Loucy (cell line): ENCODE data around the gene TSC22D3.

Experiments
- H2AFZ ChIP-seq: fragments of 200-600 bp; sonication (generic); 2 replicates; pipeline ENCODE4 v1.6.0; 2016; ENCODE audit warnings: antibody characterized with exemption, mild to moderate bottlenecking, low read length, moderate library complexity
- H3F3A ChIP-seq: fragments of 200-600 bp; 2 replicates; pipeline ENCODE4 v1.6.0; 2016; ENCODE audit warnings: antibody characterized with exemption, low read depth, mild to moderate bottlenecking
- H3K27me3 ChIP-seq: fragments of 200-600 bp; sonication (generic); 2 replicates; pipeline ENCODE4 v1.6.1; 2014; ENCODE audit warnings: low read length, mild to moderate bottlenecking; ENCODE audit not compliant: insufficient read depth, poor library complexity, severe bottlenecking
- H3K36me3 ChIP-seq: fragments of 200-600 bp; sonication (generic); 2 replicates; pipeline ENCODE4 v1.6.1; 2016; ENCODE audit warnings: low read length; ENCODE audit not compliant: insufficient read depth
- H3K4me1 ChIP-seq: fragments of 200-600 bp; sonication (generic); 2 replicates; pipeline ENCODE4 v1.5.1; 2014; ENCODE audit warnings: low read length, mild to moderate bottlenecking; ENCODE audit not compliant: insufficient read depth, poor library complexity, severe bottlenecking
- H3K4me2 ChIP-seq: fragments of 200-600 bp; sonication (generic); 2 replicates; pipeline ENCODE4 v1.6.0; 2014; ENCODE audit warnings: antibody characterized with exemption, low read length, low read depth, mild to moderate bottlenecking; ENCODE audit not compliant: poor library complexity, severe bottlenecking
- H3K4me3 ChIP-seq: fragments of 200-600 bp; sonication (generic); 2 replicates; pipeline ENCODE4 v1.5.1; 2014; ENCODE audit warnings: low read length, mild to moderate bottlenecking, mixed read lengths; ENCODE audit not compliant: poor library complexity, severe bottlenecking
- H3K79me2 ChIP-seq: fragments of 200-600 bp; sonication (generic); 2 replicates; pipeline ENCODE4 v1.6.1; 2014; ENCODE audit warnings: low read length; ENCODE audit not compliant: insufficient read depth
- H3K9ac ChIP-seq: fragments of 200-600 bp; sonication (generic); 2 replicates; pipeline ENCODE4 v1.6.0; 2014; ENCODE audit warnings: mild to moderate bottlenecking, low read depth, low read length, moderate library complexity; ENCODE audit not compliant: poor library complexity, severe bottlenecking
- H3K9me2 ChIP-seq: fragments of 200-600 bp; sonication (generic); replicated peaks from 2 replicates; pipeline ENCODE4 v1.6.1; 2016; ENCODE audit warnings: low read depth, low read length, mixed read lengths
- H3K9me3 ChIP-seq: fragments of 200-600 bp; sonication (generic); 2 replicates; pipeline ENCODE4 v1.6.1; 2014; ENCODE audit warnings: mild to moderate bottlenecking, antibody characterized with exemption, low read length, low read depth; ENCODE audit not compliant: insufficient read depth
- H4K20me1 ChIP-seq: fragments of 200-600 bp; sonication (generic); 2 replicates; pipeline ENCODE4 v1.6.0; 2014; ENCODE audit warnings: antibody characterized with exemption, low read length, mild to moderate bottlenecking; ENCODE audit not compliant: insufficient read depth, poor library complexity, severe bottlenecking
- EZH2phosphoT487 ChIP-seq: fragments of 200-600 bp; IDR thresholded peaks from 2 replicates; pipeline ENCODE4 v1.6.1; 2018; ENCODE audit warnings: antibody characterized with exemption, mild to moderate bottlenecking, moderate library complexity, borderline replicate concordance
- TF ChIP-seq, protein P1 (sequence below): fragments of 200-600 bp; sonication (generic); conservative IDR thresholded peaks from 2 replicates; pipeline ENCODE4 v1.5.1; 2014; ENCODE audit warnings: mild to moderate bottlenecking, antibody characterized with exemption, low read length

The TSC22D3 gene

DNA sequence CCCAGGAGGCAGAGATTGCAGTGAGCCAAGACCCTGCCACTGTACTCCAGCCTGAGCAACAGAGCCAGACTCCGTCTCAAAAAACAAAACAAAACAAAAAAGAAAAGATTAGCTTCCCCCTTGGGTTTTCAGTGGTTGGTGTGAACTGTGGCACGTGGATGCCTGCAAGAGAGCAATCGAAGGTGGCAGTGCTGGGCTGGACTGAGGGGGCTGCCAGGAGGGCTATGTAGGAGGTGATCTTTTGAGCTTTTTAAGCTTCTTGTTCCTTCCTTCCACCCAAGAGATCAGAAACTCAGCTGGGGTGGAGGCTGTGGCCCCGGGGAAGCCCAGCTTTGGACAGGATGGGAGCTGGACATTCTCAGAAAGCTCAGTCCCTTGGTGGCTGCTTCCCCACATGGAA lies 97.7 kb downstream of the TSC22D3 start:
- no peaks in the 10 kb centered on the region for H3K9me3 ChIP-seq
- H3F3A ChIP-seq = peaks cover 7% of the 10 kb centered on the region; the same call in 1 of the 2 replicates
- no peak for TF ChIP-seq EZH2phosphoT487
- TF ChIP-seq, protein P1, sequence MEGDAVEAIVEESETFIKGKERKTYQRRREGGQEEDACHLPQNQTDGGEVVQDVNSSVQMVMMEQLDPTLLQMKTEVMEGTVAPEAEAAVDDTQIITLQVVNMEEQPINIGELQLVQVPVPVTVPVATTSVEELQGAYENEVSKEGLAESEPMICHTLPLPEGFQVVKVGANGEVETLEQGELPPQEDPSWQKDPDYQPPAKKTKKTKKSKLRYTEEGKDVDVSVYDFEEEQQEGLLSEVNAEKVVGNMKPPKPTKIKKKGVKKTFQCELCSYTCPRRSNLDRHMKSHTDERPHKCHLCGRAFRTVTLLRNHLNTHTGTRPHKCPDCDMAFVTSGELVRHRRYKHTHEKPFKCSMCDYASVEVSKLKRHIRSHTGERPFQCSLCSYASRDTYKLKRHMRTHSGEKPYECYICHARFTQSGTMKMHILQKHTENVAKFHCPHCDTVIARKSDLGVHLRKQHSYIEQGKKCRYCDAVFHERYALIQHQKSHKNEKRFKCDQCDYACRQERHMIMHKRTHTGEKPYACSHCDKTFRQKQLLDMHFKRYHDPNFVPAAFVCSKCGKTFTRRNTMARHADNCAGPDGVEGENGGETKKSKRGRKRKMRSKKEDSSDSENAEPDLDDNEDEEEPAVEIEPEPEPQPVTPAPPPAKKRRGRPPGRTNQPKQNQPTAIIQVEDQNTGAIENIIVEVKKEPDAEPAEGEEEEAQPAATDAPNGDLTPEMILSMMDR = no peak
- H3K36me3 ChIP-seq = no peaks in the 10 kb centered on the region
- peaks cover 30% of the 10 kb centered on the region; the same call in 1 of the 2 replicates for H3K79me2 ChIP-seq
- peaks cover 39% of the 10 kb centered on the region for H3K4me1 ChIP-seq
- no peaks in the 10 kb centered on the region for H3K9me2 ChIP-seq
- H3K27me3 ChIP-seq = no peaks in the 10 kb centered on the region
- H3K4me2 ChIP-seq = no peak overlapping the region
- no peak overlapping the region for H3K9ac ChIP-seq
- H3K4me3 ChIP-seq = no peak overlapping the region
- no peak overlapping the region for H2AFZ ChIP-seq
- H4K20me1 ChIP-seq = no peaks in the 10 kb centered on the region

DNA sequence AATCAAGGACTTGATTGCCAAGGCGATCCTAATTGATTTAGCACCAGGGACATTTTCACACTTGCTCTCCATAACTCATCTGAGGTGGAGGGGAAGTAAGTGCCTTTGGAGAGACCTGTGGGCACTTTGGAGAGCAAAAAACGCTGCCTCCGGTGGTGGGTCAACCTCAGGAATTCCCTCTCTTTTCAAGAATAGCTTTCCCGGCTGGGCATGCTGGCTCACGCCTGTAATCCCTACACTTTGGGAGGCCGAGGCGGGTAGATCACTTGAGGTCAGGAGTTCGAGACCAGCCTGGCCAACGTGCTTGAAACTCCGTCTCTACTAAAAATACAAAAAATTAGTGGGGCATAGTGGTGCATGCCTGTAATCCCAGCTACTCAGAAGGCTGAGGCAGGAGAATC lies 98.1 kb downstream of the TSC22D3 start:
- H3K9me2 ChIP-seq = no peaks in the 10 kb centered on the region
- no peaks in the 10 kb centered on the region for H3K9me3 ChIP-seq
- H3F3A ChIP-seq = peaks cover 7% of the 10 kb centered on the region; the same call in 1 of the 2 replicates
- no peak overlapping the region for H3K4me2 ChIP-seq
- H3K36me3 ChIP-seq = no peaks in the 10 kb centered on the region
- no peaks in the 10 kb centered on the region for H4K20me1 ChIP-seq
- no peak overlapping the region for H3K9ac ChIP-seq
- no peaks in the 10 kb centered on the region for H3K27me3 ChIP-seq
- H3K79me2 ChIP-seq = peaks cover 26% of the 10 kb centered on the region; the same call in 1 of the 2 replicates
- no peak overlapping the region for H3K4me3 ChIP-seq
- H2AFZ ChIP-seq = no peak overlapping the region
- TF ChIP-seq EZH2phosphoT487 = no peak
- TF ChIP-seq, protein P1 = no peak
- peaks cover 39% of the 10 kb centered on the region for H3K4me1 ChIP-seq

DNA sequence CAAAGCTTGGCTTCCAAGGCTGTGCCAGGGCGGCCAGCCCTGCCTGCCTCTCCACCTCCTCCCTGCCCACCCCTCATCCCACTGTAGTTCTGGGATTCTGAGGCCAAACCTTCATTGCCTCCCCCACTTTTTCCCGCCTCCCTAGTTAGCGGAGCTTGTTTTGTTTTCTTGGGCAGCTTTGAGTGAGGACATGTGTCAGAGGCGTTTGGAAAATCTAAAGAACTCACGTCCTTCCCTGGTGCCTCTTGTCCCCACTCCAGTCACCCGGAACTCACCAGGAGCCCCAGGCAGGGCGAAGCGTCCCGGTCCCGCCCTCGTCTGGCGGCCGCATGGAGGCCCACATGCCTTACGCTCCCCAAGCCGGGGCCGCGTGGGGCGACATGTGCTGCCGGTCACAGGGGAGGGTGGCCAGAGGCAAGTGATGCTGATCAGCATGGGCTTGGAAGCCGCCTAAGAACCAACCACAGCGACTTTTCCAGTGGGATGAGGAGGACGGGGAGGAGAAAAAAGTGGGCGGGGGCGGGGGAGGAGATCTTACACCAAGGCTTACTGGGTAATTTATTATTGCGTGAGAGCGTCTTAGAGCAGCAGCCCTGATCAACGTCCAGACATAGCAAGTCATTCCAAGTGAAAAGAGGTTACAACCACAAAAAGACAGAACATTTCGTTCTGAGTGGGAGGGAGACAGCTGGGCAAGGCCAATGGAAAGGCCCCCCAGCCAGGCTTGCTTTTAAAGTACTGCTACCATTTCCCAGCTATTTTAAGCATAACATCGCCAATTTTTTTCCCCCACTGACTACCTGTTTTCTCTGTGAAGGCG lies 98.8 kb downstream of the TSC22D3 start:
- peaks cover 21% of the 10 kb centered on the region; the same call in 1 of the 2 replicates for H3K79me2 ChIP-seq
- H3K9me3 ChIP-seq = no peaks in the 10 kb centered on the region
- H3K4me2 ChIP-seq = no peak overlapping the region
- H3K27me3 ChIP-seq = no peaks in the 10 kb centered on the region
- H2AFZ ChIP-seq = no peak overlapping the region
- TF ChIP-seq, protein P1 = no peak
- no peak for TF ChIP-seq EZH2phosphoT487
- peaks cover 39% of the 10 kb centered on the region for H3K4me1 ChIP-seq
- H3F3A ChIP-seq = peaks cover 7% of the 10 kb centered on the region; the same call in 1 of the 2 replicates
- no peaks in the 10 kb centered on the region for H4K20me1 ChIP-seq
- no peaks in the 10 kb centered on the region for H3K9me2 ChIP-seq
- no peak overlapping the region for H3K9ac ChIP-seq
- no peak overlapping the region for H3K4me3 ChIP-seq
- no peaks in the 10 kb centered on the region for H3K36me3 ChIP-seq
